ENCODE data around the gene RAB11A. TPM values are rescaled to one million over a fixed set of nuclear protein-coding genes. Genes with fewer than 3 reads are reported as not detected.

RAB11A gene
- polyA plus RNA-seq, 1 donor from 2014 or later: 248 TPM

Other genes starting within 250 kb of the RAB11A start
- 2.0 TPM for gene SLC24A1, start 247.6 kb upstream of the RAB11A start, polyA plus RNA-seq
- gene DENND4A, start 77.2 kb upstream of the RAB11A start, polyA plus RNA-seq: 24.7 TPM